Cortex of kidney (tissue), 1 donor: ENCODE data around the gene ANKS1B.
"Not testable (repeated sequence)": the region's sequence is repeated elsewhere in the genome, so short reads cannot be mapped to it uniquely, and the experiment has no call there.

Source experiments
- DNase-seq: peaks from one replicate; lab custom pipeline; 2025; lab: John Stamatoyannopoulos, UW

The ANKS1B gene

GRCh38 chr12:99984271-99985128 lies at the start of gene ANKS1B:
Gene ANKS1B, minus strand, starts transcription at chr12:99984936. Its CDS starts 699 bp downstream, at chr12:99984237.
- DNase-seq = no peak

- no peak for DNase-seq
Observed at GRCh38 chr12:100031836-100032235, 47.1 kb upstream of the ANKS1B start.

DNA sequence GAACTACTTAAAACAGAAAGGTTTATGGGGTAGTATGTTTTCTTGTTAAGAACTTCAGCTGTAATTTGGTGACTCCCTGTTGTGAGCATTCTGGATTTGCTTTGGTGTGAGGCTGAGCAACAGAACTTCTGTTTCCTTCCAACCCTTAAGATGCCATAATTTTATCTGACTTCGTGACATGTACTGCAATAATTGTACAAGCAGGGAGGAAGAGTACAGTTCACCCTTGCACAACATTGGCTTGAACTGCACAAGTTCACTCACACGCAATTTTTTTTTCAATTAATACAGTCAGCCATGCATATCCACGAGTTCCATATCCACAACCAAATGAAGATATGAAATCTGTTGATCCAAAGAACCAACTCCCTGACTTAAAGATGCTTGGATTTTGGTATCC lies 42.9 kb upstream of the ANKS1B start:
- DNase-seq = no peak

- no peak for DNase-seq
Observed at GRCh38 chr12:100026241-100026640, 41.5 kb upstream of the ANKS1B start.

- DNase-seq = no peak
Observed at GRCh38 chr12:100024974-100025555, 40.3 kb upstream of the ANKS1B start.

- no peak for DNase-seq
Observed at GRCh38 chr12:100020370-100020769, 35.6 kb upstream of the ANKS1B start.

GRCh38 chr12:100017056-100017455 lies 32.3 kb upstream of the ANKS1B start:
- DNase-seq = no peak

DNA sequence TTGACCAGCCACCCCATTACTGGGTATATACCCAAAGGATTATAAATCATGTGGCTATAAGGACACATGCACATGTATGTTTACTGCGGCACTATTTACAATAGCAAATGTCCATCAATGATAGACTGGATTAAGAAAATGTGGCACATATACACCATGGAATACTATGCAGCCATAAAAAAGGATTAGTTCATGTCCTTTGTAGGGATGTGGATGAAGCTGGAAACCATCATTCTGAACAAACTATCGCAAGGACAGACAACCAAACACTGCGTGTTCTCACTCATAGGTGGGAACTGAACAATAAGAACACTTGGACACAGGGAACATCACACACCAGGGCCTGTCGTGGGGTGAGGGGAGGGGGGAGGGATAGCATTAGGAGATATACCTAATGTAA lies 31.6 kb upstream of the ANKS1B start:
- not testable (repeated sequence) for DNase-seq

DNA sequence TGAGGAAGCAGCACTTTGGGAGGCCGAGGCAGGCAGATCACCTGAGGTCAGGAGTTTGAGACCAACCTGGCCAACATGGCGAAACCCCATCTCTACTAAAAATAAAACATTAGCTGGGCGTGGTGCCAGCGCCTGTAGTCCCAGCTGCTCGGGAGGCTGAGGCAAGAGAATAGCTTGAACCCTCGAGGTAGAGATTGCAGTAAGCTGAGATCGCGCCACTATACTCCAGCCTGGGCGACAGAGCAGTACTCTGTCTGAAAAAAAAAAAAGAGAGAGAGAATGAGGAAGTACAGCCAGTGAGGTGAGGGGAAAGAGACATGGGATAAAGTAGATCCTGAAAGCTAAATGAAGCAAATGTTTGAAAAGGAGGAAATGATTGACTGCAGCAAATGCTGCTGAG lies 21.1 kb upstream of the ANKS1B start:
- not testable (repeated sequence) for DNase-seq

- no peak for DNase-seq
Observed at GRCh38 chr12:99997806-99998205, 13.1 kb upstream of the ANKS1B start.

DNA sequence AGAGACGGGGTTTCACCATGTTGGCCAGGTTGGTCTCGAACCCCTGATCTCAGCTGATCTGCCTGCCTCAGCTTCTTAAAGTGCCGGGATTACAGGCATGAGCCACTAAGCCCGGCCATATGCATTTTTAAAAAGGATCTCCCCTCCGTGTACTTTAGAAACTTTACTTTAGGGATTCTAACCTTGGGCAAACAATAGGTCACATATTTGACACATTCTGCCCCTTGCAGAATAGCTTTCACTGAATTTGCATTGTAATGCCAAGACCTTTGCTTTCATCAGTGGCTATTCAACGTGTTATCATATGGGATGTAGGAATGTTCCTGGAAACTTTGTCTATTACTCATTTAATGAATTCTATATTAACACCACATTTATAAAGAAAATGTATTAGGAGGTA lies 11.4 kb upstream of the ANKS1B start:
- no peak for DNase-seq

DNA sequence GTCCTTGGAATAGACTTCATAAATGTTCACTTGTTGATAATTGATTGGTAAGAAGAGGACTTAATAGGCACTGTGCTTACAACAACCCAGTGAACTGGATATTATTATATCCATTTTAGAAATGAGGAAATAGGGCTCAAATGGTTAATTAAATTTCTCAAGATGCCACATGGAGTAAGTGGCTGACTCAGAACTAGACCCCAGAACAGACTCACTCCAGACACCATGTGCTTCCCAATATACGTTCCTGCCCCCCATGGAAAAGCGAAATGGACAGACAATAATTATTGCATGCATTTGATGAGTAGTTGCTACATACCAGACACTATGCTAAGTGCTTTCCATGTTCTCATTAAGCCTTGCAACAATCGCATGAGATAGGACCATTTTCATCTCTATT lies 895 bp upstream of the ANKS1B start:
- no peak for DNase-seq

DNA sequence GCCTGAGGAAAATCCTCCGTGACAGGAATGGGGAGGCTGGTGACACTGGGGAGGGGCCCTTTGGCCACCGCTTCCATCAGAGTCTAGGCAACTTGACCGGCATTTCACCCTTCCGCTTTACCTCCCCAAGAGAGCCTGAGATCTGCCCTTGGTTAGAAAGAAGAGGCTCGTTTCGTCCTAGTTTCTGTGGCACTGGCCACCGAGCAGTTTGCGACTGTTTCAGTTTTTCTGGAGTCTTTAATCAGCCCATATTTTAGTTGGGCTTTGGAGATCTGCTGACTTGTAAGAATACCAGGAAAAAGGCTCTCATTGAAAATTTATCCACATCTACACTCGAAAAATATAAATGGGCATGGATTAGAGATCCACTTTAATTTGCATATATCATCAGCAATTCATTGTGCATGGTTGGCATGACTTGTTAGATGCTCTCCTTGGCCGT lies 414 bp upstream of the ANKS1B start:
- DNase-seq = no peak

- DNase-seq = no peak
Observed at GRCh38 chr12:99983456-99984258, 1.1 kb downstream of the ANKS1B start.

- no peak for DNase-seq
Observed at GRCh38 chr12:99981639-99982190, 3.0 kb downstream of the ANKS1B start.

DNA sequence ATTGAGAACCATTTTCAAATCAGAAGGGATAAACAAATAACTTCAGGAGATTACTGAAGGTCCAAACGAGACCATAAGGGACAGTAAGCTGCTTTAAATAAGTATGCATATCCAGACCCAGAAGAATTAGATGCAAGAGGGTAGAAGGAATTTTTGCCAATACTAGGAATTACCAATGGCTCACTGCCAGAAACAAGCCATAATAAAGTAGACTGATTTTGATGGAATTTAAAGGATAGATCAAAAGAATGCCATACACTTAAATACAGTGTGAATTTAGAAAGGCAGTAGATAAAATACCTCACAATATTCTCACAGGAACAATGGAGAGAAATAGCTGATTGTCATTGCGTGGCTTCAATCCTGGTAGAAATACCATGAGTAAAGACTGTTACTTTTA lies 5.3 kb downstream of the ANKS1B start:
- DNase-seq = no peak

DNA sequence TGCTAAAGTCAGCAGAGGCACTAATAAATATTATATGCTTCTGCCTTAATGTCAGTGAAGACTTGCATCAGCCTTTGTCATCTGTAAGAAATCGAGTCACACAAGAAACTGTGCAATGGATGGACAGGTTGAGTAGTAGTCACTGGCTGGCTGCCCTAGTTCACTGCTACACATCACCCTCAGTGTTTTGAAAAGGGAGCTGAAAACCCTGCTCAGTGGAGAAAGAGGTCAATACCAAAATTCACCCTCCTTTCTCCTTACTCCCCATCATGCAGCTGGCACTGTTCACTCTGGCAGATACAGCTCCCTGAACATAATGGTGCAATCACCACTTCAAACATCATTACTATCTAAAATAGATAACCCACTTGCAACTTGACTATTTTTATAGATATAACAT lies 6.6 kb downstream of the ANKS1B start:
- DNase-seq = no peak

DNA sequence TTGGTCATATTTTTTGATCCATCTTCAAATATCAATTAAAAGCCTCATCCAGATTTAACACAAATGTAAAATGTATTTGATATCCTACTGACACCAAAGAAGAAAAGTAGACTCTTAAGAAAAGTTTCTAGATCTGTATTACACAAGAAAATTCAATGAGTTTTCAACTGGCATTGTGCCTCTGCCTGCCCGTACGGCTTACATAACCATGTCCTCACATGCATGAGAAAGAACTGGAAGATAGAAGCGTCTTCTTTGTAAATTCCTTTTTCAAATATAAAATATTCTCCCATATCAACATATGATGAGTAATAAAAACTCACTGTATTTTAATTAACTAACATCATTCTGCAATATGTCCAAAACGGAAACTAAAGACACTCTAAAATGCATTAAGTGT lies 7.2 kb downstream of the ANKS1B start:
- no peak for DNase-seq

GRCh38 chr12:99976762-99977161 lies 8.0 kb downstream of the ANKS1B start:
- DNase-seq = no peak

GRCh38 chr12:99975321-99975720 lies 9.4 kb downstream of the ANKS1B start:
- DNase-seq = no peak

DNA sequence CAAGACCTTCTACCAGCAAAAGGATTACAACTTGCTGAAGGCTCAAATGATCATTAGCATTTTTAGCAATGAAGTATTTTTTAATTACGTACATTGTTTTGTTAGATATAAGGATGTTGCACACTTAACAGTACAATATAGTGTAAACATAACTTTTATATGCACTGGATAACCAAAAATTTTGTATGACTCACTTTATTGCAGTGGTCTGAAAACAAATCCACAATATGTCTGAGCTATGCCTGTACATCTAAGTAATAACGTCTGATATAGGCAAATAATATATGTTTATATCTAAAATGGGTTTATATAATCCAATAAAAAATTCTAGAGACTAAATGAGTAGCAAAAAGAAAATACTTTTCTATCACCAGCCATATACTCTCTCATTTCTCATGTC lies 10.6 kb downstream of the ANKS1B start:
- no peak for DNase-seq

- no peak for DNase-seq
Observed at GRCh38 chr12:99966429-99966828, 18.3 kb downstream of the ANKS1B start.
